Fibroblast of lung (primary cell): ENCODE data around the gene POLR2E.

ENCODE experiments used
- EZH2 ChIP-seq: IDR thresholded peaks from 2 replicates; pipeline ENCODE4 v1.5.1; 2012; ENCODE audit warnings: low read length, control low read depth, mild to moderate bottlenecking; ENCODE audit errors: missing control alignments
- TF ChIP-seq, protein P1 (sequence below), 2 donors: IDR thresholded peaks in 1 of 2; conservative IDR thresholded peaks in 1 of 2; 1 replicate in 1 of 2; 2 replicates in 1 of 2; pipeline ENCODE4 v1.5.1; 2011 to 2012; ENCODE audit warnings: low read length in 2 of 2, control low read depth in 1 of 2, inconsistent platforms in 1 of 2, low read depth in 1 of 2, mild to moderate bottlenecking in 1 of 2

DNA sequence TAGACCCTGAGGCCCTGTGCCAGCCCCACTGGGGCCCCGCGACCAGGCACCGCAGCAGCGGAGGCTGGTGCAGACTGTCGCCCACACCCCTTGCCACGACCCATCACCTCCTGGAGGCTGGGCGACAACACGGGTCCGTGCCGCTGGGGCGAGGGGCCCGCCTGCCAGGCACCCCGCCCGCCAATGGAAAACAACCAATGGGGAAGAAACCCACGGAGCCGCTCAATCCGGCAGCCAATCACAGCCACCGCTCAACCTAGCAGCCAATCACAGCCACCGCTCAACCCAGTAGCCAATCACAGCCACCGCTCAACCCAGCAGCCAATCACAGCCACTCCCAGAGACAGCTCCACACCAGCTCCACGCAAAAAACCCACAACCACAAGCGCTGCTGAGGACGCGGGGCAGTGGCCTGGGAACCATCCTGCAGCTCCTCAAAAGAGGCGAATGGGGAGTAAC is 38.3 kb upstream of the POLR2E start:
- TF ChIP-seq, protein P1, sequence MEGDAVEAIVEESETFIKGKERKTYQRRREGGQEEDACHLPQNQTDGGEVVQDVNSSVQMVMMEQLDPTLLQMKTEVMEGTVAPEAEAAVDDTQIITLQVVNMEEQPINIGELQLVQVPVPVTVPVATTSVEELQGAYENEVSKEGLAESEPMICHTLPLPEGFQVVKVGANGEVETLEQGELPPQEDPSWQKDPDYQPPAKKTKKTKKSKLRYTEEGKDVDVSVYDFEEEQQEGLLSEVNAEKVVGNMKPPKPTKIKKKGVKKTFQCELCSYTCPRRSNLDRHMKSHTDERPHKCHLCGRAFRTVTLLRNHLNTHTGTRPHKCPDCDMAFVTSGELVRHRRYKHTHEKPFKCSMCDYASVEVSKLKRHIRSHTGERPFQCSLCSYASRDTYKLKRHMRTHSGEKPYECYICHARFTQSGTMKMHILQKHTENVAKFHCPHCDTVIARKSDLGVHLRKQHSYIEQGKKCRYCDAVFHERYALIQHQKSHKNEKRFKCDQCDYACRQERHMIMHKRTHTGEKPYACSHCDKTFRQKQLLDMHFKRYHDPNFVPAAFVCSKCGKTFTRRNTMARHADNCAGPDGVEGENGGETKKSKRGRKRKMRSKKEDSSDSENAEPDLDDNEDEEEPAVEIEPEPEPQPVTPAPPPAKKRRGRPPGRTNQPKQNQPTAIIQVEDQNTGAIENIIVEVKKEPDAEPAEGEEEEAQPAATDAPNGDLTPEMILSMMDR (conservative IDR thresholded peaks at IDR 0.05 in 1 of 2, IDR thresholded peaks at IDR 0.05 in 1 of 2; ENCODE audit: low read depth in 1 of 2, low read length in 2 of 2), result no peak
- TF ChIP-seq EZH2, result no peak
